G401 (cell line): Measurements from ENCODE around the gene SLC16A7. TPM values are rescaled to one million over a fixed set of nuclear protein-coding genes. Genes with fewer than 3 reads are reported as not detected.

Source experiments
- DNase-seq: peaks from one replicate; pipeline ENCODE4 v3.0.0-alpha.2; 2015; ENCODE audit warnings: low spot score
- in situ Hi-C: cut with HindIII; loops from 2 replicates; pipeline ENCODE4 v1.10.0; 2016; ENCODE audit warnings: low sequenced_read_pairs, mixed read lengths
- total RNA-seq: library from RNA; depleted of rRNA; stranded (reverse); fragments of >200 nt; shearing (Covaris generic); gene quantifications from 2 replicates; pipeline ENCODE4 v1.2.3, GENCODE V29; 2014

SLC16A7 gene
- total RNA-seq, 1 experiment from 2014 or later, result not detected

GRCh38 chr12:59787610-59788009, 191.8 kb downstream of the SLC16A7 start:
- in situ Hi-C loops, result no loop called here
- DNase-seq, result no peak

- in situ Hi-C loops, result no loop called here
- DNase-seq, result no peak
These were observed 196.8 kb downstream of the SLC16A7 start for GRCh38 chr12:59792647-59793046.

- DNase-seq, result no peak
- in situ Hi-C loops, result no loop called here
These were observed 207.9 kb downstream of the SLC16A7 start for GRCh38 chr12:59803735-59804134.

- peak; percentile 62 for DNase-seq
- in situ Hi-C loops, result no loop called here
These were observed 212.6 kb downstream of the SLC16A7 start for GRCh38 chr12:59808317-59808910.

GRCh38 chr12:59811991-59812390, 216.2 kb downstream of the SLC16A7 start:
- in situ Hi-C loops, result no loop called here
- DNase-seq, result no peak

GRCh38 chr12:59812716-59813115, 216.9 kb downstream of the SLC16A7 start:
- in situ Hi-C loops, result no loop called here
- no peak for DNase-seq

GRCh38 chr12:59820594-59821011, 224.8 kb downstream of the SLC16A7 start:
- DNase-seq, result no peak
- in situ Hi-C loops, result no loop called here

GRCh38 chr12:59823567-59823966, 227.7 kb downstream of the SLC16A7 start:
- in situ Hi-C loops, result no loop called here

GRCh38 chr12:59827767-59828166, 231.9 kb downstream of the SLC16A7 start:
- no peak for DNase-seq
- in situ Hi-C loops, result no loop called here

More at GRCh38 chr12:59823567-59823966, 227.7 kb downstream of the SLC16A7 start:
- DNase-seq, result peak; percentile 5

- DNase-seq, result no peak
- in situ Hi-C loops, result no loop called here
These were observed 232.7 kb downstream of the SLC16A7 start for GRCh38 chr12:59828521-59828920.

GRCh38 chr12:59833408-59833807, 237.6 kb downstream of the SLC16A7 start:
- no peak for DNase-seq
- in situ Hi-C loops, result no loop called here

GRCh38 chr12:59834659-59835474, 239.0 kb downstream of the SLC16A7 start:
- peak; percentile 9 for DNase-seq
- in situ Hi-C loops, result no loop called here
